ENCODE data around the gene FTMT. TPM values are rescaled to one million over a fixed set of nuclear protein-coding genes. Genes with fewer than 3 reads are reported as not detected.

FTMT gene
- total and polyA plus RNA-seq, 9 of the 15 experiments (the other 6 are each of a cell fraction or from before 2014, with no cell fraction given) = not detected

DNA sequence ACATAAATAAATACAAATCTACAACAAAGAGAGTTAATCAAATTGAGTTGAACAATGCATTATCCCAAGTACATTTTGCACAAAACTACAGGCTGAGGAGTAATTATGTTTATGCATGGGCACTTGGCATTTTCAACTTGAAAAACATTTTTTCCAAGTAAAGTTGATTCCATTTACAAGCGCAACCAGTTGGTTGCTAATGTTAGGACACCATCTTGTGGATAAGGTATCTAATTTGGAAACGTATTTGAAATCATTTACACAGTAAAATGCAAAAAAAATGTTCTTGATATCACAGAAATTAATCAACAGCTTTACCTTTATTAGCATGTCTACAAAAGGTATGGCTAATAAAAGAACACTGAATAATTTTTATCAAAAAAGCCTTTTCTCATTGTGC lies 18.8 kb downstream of the FTMT start:
- WGBS (ENCODE audit: insufficient coverage, low coverage, missing lambda C conversion rate) = 0% methylated on average over 2 of the region's 2 CpGs
- DNase-seq (ENCODE audit: extremely low read depth in 1 of 4, low spot score in 3 of 4) (peak in 1 of 4 experiments; percentile 17), ATAC-seq (no peak), FAIRE-seq (no peak)
- POLR2A ChIA-PET = no interaction called here
- no peak overlapping the region for H3K4me2 ChIP-seq (ENCODE audit: insufficient read depth, low read length)
- intact Hi-C loops (cut with micrococcal nuclease) = no loop called here
- H3K36me3 ChIP-seq (ENCODE audit: control insufficient read depth, insufficient read depth, low read length) = no peaks in the 10 kb centered on the region
- BruUV-seq (replicated peaks) = no TSS peak
- no peak overlapping the region for H3K9ac ChIP-seq (ENCODE audit: insufficient read depth in 1 of 2, low read depth in 2 of 2, low read length in 2 of 2)
- in situ Hi-C loops (cut with MboI) = no loop called here
- no peaks in the 10 kb centered on the region for H4K20me1 ChIP-seq (replicated peaks; ENCODE audit: control insufficient read depth, insufficient read depth, low read length)
- H3K27me3 ChIP-seq (ENCODE audit: control insufficient read depth in 2 of 2, insufficient read depth in 2 of 2, low read length in 2 of 2) = no peaks in the 10 kb centered on the region
- TF ChIP-seq SUPT5H (IDR thresholded peaks at IDR 0.05) (no peak), ZNF384 (IDR thresholded peaks at IDR 0.05; ENCODE audit: low read depth, low read length) (no peak), RAD21 (CRISPR knock-in tag; conservative IDR thresholded peaks at IDR 0.05 in 1 of 2, IDR thresholded peaks at IDR 0.05 in 1 of 2) (peak; percentile 53 to 79), POLR2AphosphoS5 (IDR thresholded peaks at IDR 0.05; ENCODE audit: control insufficient read depth, insufficient read depth, low read depth, low read length) (no peak), WHSC1 (IDR thresholded peaks at IDR 0.05; ENCODE audit: low read length) (no peak)
- TF ChIP-seq, protein P1, sequence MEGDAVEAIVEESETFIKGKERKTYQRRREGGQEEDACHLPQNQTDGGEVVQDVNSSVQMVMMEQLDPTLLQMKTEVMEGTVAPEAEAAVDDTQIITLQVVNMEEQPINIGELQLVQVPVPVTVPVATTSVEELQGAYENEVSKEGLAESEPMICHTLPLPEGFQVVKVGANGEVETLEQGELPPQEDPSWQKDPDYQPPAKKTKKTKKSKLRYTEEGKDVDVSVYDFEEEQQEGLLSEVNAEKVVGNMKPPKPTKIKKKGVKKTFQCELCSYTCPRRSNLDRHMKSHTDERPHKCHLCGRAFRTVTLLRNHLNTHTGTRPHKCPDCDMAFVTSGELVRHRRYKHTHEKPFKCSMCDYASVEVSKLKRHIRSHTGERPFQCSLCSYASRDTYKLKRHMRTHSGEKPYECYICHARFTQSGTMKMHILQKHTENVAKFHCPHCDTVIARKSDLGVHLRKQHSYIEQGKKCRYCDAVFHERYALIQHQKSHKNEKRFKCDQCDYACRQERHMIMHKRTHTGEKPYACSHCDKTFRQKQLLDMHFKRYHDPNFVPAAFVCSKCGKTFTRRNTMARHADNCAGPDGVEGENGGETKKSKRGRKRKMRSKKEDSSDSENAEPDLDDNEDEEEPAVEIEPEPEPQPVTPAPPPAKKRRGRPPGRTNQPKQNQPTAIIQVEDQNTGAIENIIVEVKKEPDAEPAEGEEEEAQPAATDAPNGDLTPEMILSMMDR (IDR thresholded peaks at IDR 0.05 in 2 of 3, conservative IDR thresholded peaks at IDR 0.05 in 1 of 3; ENCODE audit: insufficient read depth in 2 of 3, low read depth in 1 of 3, low read length in 3 of 3) = peak in 1 of 3 experiments; percentile 51; a peak in 2 of 6 replicates
- TF ChIP-seq, protein P2, sequence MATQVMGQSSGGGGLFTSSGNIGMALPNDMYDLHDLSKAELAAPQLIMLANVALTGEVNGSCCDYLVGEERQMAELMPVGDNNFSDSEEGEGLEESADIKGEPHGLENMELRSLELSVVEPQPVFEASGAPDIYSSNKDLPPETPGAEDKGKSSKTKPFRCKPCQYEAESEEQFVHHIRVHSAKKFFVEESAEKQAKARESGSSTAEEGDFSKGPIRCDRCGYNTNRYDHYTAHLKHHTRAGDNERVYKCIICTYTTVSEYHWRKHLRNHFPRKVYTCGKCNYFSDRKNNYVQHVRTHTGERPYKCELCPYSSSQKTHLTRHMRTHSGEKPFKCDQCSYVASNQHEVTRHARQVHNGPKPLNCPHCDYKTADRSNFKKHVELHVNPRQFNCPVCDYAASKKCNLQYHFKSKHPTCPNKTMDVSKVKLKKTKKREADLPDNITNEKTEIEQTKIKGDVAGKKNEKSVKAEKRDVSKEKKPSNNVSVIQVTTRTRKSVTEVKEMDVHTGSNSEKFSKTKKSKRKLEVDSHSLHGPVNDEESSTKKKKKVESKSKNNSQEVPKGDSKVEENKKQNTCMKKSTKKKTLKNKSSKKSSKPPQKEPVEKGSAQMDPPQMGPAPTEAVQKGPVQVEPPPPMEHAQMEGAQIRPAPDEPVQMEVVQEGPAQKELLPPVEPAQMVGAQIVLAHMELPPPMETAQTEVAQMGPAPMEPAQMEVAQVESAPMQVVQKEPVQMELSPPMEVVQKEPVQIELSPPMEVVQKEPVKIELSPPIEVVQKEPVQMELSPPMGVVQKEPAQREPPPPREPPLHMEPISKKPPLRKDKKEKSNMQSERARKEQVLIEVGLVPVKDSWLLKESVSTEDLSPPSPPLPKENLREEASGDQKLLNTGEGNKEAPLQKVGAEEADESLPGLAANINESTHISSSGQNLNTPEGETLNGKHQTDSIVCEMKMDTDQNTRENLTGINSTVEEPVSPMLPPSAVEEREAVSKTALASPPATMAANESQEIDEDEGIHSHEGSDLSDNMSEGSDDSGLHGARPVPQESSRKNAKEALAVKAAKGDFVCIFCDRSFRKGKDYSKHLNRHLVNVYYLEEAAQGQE (IDR thresholded peaks at IDR 0.05; ENCODE audit: borderline replicate concordance) = peak; percentile 56; the same call in 1 of the 2 replicates
- TF ChIP-seq, protein P2 (CRISPR knock-in tag; IDR thresholded peaks at IDR 0.05; ENCODE audit: low read depth) = no peak
- no peaks in the 10 kb centered on the region for H3K9me3 ChIP-seq (replicated peaks; ENCODE audit: control insufficient read depth, insufficient read depth, low read depth, low read length)
- no peak overlapping the region for H2AFZ ChIP-seq (ENCODE audit: low read depth, low read length)
- CTCF ChIA-PET (ENCODE audit: low intra/inter-chr PET ratio) = no interaction called here
- H3K4me1 ChIP-seq (replicated peaks in 1 of 2; ENCODE audit: control insufficient read depth in 2 of 2, insufficient read depth in 2 of 2, low read length in 2 of 2) = no peaks in the 10 kb centered on the region
- H3K79me2 ChIP-seq (ENCODE audit: control insufficient read depth, insufficient read depth, low read length) = no peaks in the 10 kb centered on the region
- H3K9me1 ChIP-seq (ENCODE audit: control insufficient read depth, insufficient read depth, low read length) = no peaks in the 10 kb centered on the region
- H3K27ac ChIP-seq (ENCODE audit: extremely low read depth, low read depth, low read length) = no peak overlapping the region
- no peak overlapping the region for H3K4me3 ChIP-seq
